DMS53 treated with DMSO at 0.1 percent for 48 hours (cell line): ENCODE data around the gene TYK2.
"Not testable (repeated sequence)": the region's sequence is repeated elsewhere in the genome, so short reads cannot be mapped to it uniquely, and the experiment has no call there.

ENCODE experiments used
- DNase-seq: peaks from one replicate; lab custom pipeline; 2025; ENCODE audit not compliant: unreplicated experiment; lab: John Stamatoyannopoulos, UW

Gene TYK2

DNA sequence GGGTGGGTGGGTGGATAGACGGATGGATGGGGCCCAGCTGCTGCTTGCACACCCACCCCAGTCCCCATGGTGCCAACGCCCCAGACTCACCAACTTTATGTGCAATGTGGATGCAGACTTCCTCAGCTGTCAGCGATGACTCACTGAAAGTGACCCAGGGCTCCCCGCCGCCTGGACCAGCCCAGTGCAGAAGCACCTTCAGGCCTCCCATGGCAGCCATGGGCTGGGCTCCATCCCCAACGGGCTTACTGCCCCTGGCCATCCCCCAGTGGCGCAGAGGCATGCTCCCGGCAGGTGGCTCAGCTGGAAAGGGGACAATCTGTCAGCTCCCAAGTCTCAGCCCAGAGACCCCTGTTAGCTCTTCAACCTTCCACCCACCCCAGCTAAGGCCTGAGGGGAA lies 2.2 kb downstream of the TYK2 start:
- no peak for DNase-seq

DNA sequence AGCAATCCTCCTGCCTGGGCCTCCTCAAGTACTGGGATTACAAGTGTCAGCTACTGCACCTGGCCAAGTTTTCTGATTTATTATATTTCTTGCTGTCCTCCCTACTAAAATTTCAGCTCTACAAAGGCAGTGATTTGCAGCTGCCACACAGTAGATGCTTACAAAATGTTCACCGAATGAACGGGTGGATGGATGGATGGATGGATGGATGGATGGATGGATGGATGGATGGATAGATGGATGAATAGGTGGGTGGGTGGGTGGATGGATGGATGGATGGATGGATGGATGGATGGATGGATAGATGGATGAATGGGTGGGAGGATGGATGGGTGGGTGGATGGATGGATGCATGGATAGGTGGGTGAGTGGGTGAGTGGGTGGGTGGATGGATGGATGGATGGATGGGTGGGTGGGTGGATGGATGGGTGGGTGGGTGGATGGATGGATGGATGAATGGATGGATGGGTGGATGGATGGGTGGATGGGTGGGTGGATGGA lies 3.2 kb downstream of the TYK2 start:
- not testable (repeated sequence) for DNase-seq

DNA sequence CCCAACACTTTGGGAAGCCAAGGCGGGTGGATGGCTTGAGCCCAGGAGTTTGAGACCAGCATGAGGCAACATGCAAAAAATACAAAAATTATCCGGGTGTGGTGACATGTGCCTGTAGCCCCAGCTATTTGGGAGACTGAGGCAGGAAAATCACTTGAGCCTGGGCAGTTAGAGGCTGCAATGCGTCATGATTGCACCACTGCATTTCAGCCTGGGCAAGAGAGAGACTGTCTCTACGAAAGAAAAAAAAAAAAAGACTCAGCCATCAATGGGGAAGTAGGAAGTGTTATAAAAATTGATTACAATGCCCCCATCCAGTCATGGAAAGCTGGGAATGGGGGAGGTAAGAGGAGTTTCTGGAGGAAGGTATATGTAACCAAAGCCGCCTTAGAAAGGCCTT lies 5.4 kb downstream of the TYK2 start:
- DNase-seq: no peak

DNA sequence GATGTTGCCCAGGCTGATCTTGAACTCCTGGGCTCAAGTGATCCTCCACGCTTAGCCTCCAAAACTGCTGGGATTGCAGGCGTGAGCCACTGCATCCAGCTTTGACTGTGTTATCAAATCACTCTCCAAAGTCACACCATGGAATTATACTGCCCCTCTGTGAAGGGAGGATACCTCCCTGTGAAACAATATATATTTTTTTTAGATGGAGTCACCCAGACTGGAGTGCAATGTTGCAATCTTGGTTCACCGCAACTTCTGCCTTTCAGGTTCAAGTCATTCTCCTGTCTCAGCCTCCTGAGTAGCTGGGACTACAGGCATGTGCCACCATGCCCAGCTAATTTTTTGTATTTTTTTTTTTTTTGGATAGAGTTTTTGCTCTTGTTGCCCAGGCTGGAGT lies 7.7 kb downstream of the TYK2 start:
- no peak for DNase-seq

DNA sequence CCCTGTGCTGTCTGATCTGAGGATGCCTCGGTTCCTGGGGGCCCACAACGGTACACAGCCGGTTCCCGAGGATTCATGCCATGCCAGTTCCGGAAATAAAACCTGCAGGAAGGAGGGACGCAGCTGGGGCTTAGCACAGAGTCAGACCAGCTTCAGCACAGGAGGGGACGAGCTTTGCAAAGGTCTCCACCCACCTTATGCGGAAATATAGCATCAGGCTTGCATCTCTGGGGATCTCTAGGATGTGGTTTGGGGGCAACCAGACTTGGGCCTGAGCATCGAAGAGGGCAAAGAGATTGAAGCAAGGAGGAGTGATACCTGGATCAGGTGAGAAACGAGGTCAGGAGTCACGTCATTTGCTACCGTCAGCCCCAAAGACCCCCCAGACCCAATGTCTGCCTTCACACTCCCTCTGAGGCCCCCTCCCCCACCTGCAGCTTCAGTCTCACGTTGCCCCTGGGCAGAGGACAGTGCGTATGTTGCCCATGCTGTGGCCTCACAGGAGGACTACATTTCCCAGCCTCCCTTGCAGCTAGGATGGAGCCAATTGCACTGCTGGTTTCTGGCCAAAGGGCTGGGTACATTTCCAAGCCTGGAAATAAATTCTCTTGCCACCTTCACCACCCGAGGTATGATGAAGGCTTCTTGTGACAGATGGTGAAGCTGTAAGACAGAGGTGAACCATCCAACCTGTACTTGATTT lies 12.1 kb downstream of the TYK2 start:
- DNase-seq: no peak

DNA sequence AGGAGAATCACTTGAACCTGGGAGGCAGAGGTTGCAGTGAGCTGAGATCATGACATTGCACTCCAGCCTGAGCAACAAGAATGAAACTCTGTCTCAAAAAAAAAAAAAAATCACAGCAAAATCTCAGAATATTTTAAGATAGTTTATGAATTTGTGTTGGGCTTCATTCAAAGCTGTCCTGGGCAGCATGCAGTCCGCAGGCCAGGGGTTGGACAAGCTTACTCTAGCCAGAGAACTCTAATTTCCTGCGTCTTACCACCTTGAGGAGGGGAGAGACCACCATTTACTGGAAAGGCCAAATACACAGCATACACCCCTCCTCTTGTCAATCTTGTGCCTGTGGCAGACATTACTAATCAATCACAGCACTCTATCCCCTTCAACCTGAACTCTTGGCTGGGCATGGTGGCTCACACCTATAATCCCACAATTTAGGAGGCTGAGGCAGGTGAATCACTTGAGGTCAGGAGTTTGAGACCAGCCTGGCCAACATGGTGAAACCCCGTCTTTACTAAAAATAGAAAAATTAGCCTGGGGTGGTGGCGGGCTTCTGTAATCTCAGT lies 13.3 kb downstream of the TYK2 start:
- not testable (repeated sequence) for DNase-seq

DNA sequence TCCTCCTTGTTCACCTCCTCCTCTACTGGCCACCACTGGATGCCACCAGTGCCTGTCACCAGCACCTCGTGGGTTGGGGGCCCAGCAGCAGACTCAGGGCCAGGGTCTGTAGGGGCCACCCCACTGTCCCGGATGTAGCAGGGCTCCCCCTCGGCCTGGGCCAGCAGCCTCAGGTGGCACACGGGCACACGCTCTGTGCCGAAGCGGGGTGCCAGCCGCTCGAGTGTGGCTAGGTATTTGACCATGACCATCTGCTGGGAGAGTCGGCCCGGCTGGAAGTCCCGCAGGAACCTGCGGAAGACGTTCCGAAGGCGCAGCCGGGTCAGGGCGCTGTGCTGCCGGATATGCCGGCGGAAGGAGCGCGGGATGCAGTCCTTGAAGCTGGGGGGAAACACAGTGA lies 14.9 kb downstream of the TYK2 start:
- no peak for DNase-seq

DNA sequence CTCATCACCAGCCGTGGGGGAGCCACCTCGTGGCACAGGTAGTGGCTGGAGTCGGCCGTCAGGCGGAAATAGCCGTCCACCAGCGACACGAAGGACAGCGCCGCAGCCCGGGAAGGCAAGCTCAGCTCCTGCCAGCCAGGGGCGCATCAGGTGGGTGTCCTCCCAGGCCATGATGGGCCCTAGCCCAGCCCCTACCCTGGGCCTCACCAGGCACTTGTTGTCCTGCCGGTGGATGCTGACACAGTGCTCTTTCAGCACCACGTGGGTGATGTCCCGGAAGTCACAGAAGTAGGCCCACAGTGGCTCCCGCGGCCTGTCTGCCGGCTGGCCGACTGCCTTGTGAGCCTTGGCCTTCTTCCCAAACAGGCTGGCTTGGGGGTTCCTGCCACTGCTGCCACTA lies 15.7 kb downstream of the TYK2 start:
- DNase-seq: no peak

DNA sequence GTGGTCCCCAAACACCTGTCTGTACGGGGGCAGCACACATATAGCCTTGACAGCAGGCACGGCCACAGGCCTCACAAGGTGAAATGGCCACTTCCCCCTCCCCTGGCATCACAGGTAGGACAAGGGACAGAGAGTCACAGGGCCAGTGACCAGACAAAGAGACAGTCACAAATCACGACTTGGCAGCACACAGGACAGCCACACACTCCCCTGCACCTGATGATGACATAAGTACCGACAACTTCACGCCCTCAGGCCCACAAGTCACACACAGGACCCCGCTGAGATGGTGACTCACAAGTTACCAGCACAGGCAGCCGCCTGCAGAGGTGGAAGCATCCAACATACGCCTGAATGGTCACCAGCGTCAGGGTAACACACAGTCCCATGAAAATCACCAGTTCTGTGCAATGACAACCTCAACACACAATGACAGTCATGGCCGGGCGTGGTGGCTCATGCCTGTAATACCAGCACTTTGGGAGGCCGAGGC lies 16.5 kb downstream of the TYK2 start:
- DNase-seq: no peak

DNA sequence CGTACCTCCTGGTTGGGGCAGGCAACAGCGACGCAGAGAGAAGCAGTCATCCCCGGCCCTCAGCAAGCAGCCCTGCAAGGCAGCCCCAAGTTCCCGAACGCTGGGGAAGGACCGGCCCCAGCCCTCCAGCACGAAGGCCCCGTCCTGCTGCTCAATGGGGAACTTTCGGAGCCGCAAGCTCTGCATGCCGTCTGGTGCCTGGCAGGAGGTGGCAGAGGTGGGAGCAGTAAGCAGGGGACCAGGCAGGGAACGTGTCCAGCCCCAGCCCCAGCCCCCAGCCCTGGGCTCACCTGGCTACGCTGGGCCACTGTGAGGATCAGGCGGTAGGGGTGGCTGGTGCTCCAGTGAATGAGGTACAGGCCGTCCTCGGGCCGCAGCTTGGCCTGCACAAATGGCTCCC lies 18.1 kb downstream of the TYK2 start:
- DNase-seq: no peak

DNA sequence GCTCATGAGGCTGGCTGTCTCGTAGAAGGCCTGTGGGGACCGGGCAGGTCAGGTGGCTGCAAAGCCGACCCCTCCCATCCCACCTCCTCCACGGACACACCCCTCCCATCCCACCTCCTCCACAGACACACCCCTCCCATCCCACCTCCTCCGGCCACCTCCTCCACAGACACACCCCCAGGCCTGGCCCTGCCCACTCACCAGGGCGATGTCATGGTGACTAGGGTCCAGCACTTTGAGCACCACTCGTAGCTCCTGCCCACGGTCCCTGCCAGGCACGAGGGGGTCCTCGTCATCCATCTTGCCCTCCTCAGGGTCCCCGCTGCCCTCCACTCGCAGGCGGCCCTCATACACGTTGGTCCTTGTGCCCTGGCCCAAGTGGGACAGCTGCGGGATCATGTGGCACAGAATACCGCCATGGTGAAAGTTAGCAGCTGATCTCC lies 18.8 kb downstream of the TYK2 start:
- DNase-seq: no peak

DNA sequence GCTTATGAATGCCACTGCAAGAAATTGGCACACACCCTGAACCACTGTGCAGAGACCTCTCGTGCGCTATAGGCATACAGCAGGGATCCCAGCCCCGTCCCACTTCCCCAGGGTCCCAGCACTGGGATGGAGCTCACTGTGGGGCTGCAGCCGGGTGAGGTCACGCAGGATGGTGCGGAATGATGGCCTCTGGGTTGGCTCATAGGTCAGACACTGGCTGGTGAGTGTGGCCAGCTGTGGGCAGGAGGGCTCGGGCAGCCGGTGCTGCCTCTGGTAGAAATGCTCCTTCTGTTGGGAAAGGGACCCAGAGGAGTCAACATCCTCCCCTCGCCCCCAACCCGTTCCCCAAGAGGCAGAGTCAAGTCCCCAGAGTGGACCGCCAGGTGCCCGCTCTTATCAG lies 23.9 kb downstream of the TYK2 start:
- no peak for DNase-seq

DNA sequence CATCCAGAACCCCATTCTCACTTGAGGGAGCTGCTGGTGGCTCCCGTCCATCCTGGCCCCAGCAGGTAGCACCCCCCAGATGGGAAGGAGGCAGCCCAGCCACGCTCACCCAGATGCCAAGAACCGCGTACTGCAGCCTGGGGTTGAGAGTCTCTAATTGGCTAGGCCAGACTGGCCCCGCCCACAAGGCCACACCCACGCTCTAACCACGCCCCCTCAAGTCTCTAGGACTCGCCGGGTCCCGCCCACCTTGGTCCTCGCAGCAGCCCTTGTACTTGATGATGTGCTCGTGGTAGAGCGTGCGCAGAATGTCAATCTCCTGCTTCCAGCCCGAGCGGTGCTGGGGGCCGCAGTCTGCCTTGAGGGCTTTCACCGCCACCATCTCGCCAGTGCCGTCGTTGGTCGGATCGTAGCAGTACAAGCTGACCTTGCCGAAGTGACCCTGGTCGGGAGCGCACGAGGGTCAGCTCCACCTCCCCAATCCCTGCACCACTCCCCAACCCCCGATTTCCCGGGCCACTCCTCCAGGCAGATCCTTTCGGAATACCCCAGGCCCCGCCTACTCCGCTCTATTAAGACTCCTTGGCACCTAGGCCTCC lies 26.5 kb downstream of the TYK2 start:
- no peak for DNase-seq

DNA sequence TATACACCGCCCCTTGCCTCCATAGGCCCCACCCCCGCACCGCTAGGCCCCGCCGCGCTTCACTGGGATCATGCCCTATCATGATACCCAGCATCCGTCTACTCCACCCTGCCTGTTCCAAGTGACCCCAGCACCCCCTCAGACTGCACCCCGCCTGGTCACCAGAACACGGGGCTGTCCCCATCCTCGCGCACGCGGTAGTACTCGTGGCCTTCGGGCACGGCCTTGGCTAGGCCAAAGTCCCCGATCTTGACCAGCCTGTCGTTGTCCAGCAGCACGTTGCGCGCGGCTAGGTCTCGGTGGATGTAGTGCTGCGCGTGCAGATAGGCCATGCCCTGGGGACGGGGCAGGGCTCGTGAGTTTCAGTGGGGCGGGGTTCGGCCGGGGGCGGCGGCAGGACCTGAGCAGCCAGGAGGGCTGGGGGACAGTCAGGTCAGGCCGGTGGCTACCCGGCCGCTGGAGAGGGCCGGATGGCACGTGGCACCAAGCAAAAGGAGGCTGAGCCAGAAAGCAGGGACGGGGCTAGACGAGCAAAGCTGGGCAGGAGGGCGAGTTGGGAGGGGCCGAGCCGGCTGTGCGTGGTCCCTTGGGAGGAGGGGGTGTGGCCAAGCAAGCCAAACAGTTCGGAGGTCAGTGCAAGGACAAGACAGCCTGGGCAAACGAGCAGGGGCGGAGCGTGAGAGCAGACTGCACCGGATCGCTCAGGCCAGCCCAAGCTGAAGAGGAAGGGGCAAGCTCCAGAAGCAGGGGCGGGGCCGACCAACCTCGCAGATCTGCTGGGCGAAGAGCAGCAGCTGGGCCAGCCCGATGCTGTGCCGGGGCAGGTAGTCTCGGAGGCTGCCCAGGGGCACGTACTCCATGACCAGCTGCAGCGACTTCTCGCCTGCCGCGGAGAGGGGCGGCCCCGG lies 27.4 kb downstream of the TYK2 start:
- no peak for DNase-seq

DNA sequence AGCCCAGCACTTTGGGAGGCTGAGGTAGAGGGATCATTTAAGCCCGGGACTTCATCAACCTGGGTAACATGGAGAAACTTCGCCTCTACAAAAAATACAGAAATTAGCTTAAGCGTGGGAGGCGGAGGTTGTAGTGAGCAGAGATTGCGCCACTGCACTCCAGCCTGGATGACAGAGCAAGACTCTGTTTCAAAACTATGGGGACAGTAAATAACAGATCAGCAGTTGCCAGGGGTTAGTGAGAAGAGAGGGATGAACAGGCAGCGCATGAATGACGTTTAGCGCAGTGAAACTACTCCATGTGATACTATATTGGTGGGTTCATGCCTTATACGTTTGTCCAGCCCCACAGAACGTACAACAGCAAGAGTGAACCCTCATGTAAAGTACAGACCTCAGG lies 33.9 kb downstream of the TYK2 start:
- DNase-seq: no peak

DNA sequence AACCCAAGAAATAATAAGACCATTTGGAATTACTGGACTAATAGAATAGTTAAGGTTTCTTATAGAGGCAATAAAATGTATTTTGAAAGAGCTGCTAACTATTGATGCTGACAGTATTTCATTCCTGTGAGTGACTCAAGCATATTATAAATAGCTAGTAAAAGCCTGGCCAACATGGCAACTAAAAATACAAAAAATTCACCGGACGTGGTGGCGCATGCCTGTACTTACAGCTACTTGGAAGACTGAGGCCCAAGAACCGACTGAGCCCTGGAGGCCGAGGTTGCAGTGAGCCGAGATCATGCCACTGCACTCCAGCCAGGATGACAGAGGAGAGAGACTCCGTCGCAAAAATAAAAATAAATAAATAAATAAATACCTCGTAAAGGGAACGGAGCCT lies 35.6 kb downstream of the TYK2 start:
- DNase-seq: no peak

DNA sequence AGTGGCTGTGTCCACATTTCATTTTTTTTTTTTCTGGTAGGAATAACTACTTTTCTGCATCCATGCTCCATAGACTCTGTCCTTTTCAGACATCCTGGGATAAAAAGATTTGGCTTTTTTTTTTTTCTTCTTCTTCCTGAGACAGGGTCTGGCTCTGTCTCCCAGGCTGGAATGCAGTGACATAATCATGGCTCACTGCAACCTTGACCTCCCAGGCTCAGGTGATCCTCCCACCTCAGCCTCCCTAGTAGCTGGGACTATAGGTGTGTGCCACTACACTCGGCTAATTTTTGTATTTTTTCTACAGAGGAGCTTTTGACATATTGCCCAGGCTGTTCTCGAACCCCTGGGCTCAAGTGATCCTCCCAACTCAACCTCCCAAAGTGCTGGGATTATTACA lies 36.9 kb downstream of the TYK2 start:
- no peak for DNase-seq

DNA sequence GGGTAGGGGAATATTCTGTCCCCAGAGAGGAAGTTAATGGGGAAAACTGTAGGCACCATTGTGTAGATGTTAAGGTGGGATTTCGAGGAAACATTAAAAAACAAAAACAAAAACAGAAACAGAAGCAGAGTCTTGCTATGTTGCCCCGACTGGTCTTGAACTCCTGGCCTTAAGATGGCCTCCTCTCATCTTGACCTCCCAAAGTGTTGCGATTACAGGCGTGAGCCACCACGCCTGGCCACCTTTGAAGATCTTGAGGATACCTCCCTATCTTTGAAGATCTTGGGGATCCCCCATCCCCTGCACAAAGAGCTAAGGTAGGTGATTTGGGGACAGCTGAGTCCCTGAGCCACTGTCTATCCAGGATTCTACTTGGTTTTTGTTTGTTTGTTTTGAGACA lies 40.4 kb downstream of the TYK2 start:
- DNase-seq: no peak

DNA sequence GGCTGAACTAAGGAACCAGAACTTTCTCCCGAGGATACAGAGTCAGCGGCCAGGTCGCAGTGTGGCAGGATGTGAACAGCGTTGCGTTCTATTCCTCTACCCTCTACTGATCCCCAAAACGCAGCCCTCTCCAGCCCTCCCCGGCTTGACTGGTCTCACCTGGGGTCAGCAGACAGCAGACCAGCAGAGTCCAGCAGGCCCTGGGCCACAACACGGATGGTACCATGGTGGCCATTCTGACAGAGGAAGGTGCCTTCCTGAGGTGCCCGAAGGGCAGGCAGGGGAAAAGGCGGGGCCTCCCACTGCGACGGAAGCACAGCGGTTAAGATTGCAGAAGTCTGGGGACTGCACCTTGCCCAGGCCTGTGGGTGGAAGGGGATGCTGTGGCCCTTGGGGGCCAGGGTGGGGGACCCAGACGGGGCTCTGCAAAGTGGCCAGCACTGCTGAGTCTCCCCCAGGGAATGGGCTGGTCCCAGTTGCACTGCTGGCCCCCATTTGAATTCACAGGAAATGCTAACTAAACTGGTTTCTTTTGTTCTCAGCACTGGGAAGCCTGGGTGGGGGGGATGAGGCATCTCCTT lies 40.9 kb downstream of the TYK2 start, which contains the start of gene ICAM3:
TSS of gene ICAM3 (minus strand) at position 245 of the 581 bp plus-strand sequence. CDS start at position 235, 10 bp downstream.
- DNase-seq: no peak

DNA sequence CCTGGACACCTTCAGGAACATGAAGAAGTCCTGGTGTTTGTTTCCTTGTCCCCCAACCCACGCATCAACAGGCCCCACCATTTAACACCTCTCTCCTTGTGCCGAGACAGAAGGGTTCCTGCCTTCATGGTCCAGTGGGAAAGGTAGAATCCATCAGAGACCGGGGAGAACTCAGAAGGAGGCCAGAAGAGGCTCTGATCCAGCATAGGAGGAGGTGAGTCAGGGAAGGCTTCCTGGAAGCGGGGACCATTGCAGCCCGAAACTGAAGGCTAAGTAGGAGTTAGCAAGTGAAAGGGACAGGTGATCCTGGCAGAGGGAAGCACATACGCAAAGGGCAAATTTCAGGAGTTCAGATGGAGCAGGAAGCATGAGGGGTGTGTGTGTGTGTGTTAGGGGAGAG lies 41.4 kb downstream of the TYK2 start:
- DNase-seq: no peak

DNA sequence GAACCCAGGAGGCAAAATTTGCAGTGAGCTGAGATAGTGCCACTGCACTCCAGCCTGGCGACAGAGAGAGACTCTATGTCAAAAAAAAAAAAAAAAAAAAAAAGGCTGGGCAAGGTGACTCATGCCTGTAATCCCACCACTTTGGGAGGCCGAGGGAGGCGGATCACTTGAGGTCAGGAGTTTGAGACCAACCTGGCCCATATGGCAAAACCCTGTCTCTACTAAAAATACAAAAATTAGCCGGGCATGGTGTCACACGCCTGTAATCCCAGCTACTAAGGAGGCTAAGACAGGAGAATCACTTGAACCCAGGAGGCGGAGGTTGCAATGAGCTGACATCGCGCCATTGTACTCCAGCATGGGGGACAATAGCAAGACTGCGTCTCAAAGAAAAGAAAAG lies 43.6 kb downstream of the TYK2 start:
- DNase-seq: not testable (repeated sequence)
